GM10266 (cell line): ENCODE results near the gene TMCO2.
"Not testable (repeated sequence)": the region's sequence is repeated elsewhere in the genome, so short reads cannot be mapped to it uniquely, and the experiment has no call there.

Experiments used
- DNase-seq: peaks from one replicate; pipeline ENCODE4 v3.0.0; 2012; ENCODE audit errors: extremely low spot score
- TF ChIP-seq, protein P1 (sequence below): IDR thresholded peaks from 2 replicates; pipeline ENCODE4 v1.5.1; 2012; ENCODE audit warnings: mild to moderate bottlenecking, low read depth; ENCODE audit not compliant: control insufficient read depth, insufficient read depth; ENCODE audit errors: missing control alignments

Gene TMCO2

DNA sequence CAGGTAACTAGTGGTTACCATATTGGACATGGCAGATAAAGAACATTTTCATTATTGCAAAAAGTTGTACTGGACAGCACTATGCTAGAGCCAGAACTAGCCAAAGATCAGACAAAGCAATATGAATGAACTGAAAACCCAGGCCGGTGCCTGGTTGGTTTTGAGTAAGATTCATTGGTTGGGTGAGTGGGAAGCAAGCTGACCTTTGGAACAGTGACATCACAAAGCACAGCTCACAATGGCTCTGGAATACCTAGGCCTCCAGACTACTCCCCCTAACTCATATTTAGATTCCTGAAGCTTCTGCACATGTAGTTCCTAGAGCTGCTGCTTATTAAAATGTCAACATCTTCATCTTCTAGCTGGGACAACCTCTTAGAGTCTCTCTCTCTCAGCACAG, at the start of gene TMCO2:
TMCO2 (plus strand) TSS at position 283 of the 400 bp plus-strand sequence; CDS start at position 340, 57 bp downstream.
- DNase-seq = no peak
- TF ChIP-seq, protein P1, sequence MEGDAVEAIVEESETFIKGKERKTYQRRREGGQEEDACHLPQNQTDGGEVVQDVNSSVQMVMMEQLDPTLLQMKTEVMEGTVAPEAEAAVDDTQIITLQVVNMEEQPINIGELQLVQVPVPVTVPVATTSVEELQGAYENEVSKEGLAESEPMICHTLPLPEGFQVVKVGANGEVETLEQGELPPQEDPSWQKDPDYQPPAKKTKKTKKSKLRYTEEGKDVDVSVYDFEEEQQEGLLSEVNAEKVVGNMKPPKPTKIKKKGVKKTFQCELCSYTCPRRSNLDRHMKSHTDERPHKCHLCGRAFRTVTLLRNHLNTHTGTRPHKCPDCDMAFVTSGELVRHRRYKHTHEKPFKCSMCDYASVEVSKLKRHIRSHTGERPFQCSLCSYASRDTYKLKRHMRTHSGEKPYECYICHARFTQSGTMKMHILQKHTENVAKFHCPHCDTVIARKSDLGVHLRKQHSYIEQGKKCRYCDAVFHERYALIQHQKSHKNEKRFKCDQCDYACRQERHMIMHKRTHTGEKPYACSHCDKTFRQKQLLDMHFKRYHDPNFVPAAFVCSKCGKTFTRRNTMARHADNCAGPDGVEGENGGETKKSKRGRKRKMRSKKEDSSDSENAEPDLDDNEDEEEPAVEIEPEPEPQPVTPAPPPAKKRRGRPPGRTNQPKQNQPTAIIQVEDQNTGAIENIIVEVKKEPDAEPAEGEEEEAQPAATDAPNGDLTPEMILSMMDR = no peak

GRCh38 chr1:40199126-40199525, 48.6 kb upstream of the TMCO2 start:
- no peak for DNase-seq
- TF ChIP-seq, protein P1 = no peak

GRCh38 chr1:40204856-40205255, 42.9 kb upstream of the TMCO2 start:
- DNase-seq = no peak
- TF ChIP-seq, protein P1 = no peak

DNA sequence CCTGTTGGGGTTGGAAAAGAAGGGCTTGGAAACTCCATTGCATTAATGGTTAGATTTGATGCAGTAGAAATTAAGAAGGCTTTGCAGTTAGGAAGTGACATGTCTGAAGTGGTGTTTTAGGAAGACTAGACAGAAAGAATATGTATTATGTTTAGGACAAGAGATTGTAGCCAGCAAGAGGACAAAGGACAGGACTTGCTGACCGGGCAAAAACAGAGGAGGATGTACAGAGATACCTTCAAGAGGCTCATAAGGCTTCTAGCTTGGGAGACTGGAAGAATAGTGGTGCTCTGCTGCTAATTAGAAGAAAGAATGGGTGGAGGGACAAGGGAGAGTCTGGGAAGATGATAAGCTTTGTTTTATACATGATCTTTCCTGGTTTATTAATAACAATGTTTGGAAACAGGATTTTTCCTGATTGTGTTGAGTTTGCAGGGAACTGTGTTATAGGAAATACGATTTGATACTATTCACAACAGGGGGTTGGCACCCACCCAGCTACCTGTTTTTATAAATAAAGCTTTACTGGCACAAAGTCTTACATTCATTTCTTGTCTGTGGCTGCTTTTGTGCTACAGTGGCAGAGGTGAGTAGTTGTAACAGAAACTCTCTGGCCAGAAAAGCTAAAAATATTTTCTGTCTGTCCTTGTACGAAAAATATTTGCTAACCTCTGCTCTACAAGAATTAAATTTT, 37.1 kb upstream of the TMCO2 start:
- TF ChIP-seq, protein P1 = no peak
- no peak for DNase-seq

- DNase-seq = no peak
- TF ChIP-seq, protein P1 = no peak
Observed at GRCh38 chr1:40218333-40218732, 29.4 kb upstream of the TMCO2 start.

DNA sequence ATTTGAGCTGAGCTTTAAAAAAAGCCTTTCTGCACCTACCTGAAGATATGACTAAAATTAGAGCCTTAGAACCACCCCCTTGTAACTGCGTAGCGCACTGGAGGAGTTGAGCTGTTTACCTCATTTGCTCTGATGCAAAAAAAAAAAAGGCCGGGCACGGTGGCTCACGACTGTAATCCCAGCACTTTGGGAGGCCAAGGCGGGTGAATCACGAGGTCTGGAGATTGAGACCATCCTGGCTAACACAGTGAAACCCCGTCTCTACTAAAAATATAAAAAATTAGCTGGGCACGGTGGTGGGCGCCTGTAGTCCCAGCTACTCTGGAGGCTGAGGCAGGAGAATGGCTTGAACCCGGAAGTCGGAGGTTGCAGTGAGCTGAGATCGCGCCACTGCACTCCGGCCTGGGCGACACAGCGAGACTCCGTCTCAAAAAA, 26.2 kb upstream of the TMCO2 start:
- not testable (repeated sequence) for DNase-seq

- TF ChIP-seq, protein P1 = no peak
- DNase-seq = no peak
Observed at GRCh38 chr1:40221977-40222772, 25.6 kb upstream of the TMCO2 start.
